HG03571 (cell line): ENCODE data around the gene OR6A2.
A peak's percentile ranks its signal among the peaks of the same experiment; 100 is the strongest.

ENCODE experiments used
- ATAC-seq: cut with Tn5 transposase; IDR thresholded peaks from one replicate; pipeline ENCODE4 v1.9.1; 2021; ENCODE audit not compliant: unreplicated experiment

Gene OR6A2

DNA sequence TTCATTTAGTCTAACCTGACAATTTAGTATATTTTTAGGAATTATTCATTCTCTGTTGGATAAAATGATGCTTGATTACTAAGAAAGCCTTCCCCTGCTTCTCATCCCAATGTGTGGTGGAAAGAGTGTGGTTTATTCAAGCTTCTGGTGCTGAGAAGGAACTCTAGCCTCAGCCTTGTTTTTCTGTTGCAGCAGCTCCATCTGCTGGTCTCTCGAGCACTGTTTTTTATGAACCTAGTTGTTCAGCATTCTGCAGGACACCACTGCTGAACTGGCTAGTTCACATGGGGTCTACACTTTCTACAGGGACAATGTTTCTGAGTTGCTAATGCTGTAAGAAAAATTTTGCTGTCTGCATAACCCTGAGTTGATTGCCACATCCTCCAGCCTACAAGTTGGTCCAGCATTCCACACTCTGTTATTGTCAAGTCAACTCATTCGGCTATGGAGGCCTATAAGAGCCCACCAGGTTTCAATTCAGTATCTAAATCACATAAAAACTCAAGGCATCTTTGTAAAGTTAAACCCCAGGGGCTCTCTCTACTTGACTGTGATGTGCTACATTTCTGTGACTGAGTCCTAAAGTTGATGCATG lies 42.0 kb downstream of the OR6A2 start:
- peak; percentile 66 for ATAC-seq

DNA sequence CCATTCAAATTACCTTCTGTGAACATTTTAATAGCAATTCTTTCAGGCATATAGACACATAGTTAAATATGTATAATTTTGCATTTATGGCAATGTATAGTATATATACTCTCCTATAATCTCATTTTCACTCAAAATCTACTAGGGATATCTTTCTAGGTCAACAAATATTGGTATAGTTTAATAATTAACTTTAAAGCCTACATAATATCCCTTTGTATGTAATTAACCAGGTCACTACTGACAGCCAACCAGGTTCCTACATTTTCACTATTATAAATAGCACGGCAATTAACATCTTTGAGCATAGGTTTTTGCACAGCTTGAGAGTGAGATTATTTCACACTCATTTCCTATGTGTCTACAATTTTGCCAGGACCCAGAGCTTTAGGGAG lies 43.5 kb downstream of the OR6A2 start:
- ATAC-seq = no peak

DNA sequence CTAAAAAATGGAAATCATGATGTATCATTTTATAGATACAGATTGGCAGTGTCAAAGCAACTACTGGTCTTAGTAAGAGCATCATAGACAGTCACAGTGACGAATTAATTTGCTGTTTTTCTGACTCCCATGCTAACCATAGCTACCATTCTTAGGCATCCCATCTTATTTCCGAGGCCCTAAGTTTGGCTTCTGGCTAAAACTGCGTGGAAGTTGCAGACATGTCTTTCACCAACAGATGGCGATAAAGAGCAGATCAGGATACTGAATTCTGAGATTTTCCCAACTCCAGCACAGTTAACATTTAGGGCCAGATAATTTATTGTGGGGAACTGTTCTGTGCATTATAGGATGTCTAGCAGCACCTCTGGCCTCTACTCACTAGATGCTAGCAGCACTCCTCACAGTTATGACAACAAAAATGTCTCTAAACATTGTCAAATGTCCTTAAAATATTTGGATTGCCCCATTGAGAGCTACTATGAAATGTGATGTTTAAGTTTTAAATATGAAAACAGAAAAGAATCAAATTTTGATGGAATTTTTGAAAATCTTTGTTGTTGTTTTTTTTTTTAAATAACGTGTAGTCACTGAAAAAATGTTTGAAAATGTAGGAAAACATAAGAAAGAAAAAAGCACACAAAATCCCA lies 44.1 kb downstream of the OR6A2 start:
- no peak for ATAC-seq

DNA sequence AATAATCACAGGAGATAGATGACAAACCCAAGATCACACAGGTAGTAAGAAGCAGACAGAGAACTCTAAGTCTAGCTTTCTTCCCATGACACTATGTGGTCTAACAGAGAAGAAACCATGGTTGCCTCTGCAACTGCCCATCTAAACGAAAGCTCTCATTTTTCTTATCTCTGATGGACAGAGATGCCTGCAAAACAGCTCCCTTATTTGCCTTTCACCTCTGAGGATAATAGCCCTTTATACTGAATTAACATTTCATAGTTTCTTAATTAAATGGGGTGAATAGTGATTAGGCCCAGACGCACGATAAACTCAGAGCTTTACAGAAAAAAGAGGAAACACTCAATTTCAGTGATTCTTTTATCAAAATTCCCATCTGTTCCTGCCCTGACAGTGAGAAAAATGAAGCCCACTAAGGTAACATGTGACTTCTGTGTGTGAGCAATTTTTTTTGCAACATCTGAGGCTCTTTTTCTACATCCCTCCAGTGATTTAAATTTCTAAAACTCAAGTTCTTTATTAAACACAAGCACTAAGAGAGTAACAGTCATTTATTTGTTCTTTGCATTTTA lies 52.3 kb downstream of the OR6A2 start:
- ATAC-seq = no peak

DNA sequence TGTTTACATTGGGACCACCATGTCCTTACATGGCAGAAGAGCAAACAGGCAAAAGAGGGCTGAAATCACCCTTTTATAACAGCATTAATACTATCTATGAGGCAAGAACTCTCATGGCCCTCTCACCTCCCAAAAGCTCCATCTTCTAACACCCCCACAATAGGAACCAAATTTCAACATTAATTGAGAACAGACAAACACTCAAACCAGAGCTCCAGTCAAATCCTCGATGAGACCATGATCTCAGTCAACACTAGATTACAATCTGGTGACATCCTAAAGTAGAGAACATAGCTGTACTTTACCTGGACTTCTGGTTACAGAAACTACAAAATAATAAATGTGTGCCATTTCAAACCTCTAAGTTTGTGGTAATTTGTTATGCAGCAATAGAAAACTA lies 52.9 kb downstream of the OR6A2 start:
- ATAC-seq = no peak

DNA sequence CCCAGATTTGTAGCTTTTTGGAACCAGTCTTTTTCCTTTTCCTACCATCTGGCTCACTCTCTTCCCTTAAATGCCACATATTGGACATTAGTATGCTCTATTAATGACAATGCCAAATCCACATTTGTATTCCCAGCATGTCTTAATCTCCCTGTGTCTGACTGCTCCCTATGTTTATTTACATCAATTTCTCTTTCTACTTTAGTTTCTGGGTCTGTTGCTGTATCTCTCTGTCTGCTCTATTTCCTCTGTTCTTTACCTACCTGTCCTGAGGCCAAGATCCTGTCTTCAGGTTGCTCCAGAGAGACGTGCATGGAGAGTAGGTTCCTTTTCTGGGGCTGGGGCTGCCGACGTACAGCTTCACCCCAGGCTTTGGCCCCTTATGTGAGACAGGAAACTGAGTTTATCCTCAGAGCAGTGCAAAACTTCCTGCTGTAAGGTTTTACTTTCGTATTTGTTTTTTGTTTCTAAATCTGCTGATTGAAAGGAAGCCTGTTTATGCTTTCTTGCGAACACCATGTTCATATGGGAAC lies 53.3 kb downstream of the OR6A2 start:
- peak; percentile 86 for ATAC-seq

DNA sequence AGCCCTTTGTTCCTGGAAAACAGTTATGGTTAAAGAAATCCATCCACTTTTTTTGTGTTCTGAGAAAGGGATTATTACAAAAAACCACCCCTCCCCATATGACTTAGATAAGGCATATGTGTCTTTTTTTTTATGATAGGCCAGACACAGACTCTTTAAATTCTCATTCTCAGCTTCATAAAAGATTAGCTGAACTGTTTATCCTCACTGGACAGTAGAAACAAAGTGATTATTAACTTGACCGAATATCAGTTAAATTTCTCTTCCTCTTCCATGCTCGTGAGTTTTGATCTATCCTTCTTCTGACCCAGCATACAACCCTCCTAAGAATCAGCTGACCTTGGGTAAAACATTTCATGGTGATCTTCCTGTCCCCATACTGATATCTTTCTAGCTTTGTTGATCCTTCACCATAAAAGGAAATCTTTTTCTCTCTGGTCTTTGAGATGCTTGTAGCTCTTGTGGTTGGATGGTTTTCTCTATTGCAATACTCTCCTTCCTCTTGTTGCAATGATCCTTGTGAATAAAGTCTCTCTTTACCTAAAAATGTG lies 53.9 kb downstream of the OR6A2 start:
- peak; percentile 75 for ATAC-seq

DNA sequence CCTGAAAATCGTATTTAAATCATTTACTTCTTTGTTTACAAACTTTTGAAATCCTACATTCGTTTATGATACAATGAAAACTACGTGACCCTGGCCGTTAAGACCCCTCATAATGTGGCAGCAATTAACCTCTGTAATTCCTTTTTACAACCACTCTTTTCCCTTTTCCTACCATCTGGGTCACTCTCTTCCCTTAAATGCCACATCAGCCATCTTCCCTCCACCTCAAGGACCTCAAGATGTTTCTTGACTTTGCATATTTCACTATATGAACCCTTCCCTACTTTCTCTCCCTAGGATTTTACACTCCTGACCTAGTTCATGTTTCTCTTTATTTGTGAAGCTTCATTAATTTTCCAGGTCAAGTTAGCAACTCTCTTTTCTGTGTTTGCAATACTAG lies 54.5 kb downstream of the OR6A2 start:
- no peak for ATAC-seq

DNA sequence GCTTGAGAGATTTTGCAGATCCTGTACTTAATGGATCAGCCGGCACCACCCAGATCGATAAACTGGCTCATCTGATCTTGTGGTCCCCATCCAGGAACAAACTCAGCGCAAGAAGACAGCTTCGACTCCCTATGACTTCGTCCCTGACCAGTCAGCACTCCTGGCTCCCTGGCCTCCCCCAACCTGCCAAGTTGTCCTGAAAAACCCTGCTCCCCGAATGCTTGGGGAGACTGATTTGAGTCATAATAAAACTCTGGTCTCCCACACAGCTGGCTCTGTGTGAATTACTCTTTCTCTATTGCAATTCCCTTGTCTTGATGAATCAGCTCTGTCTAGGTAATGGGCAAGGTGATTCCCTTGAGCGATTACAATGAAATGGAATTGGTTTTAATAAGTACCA lies 57.2 kb downstream of the OR6A2 start:
- no peak for ATAC-seq
